Neural cell (in vitro differentiated cells): ENCODE results near the gene SAMD14. TPM values are rescaled to one million over a fixed set of nuclear protein-coding genes. Genes with fewer than 3 reads are reported as not detected.

Experiments
- H2AFZ ChIP-seq: fragments of 200-600, 300-800 bp; sonication (generic), shearing (Covaris generic); 2 replicates; pipeline ENCODE4 v1.6.0; 2014; ENCODE audit warnings: low read depth, mild to moderate bottlenecking, antibody characterized with exemption, low read length, moderate library complexity
- H3F3A ChIP-seq: fragments of 200-600 bp; shearing (Covaris generic); 2 replicates; pipeline ENCODE4 v1.6.1; 2016; ENCODE audit warnings: mild to moderate bottlenecking, moderate library complexity, mixed read lengths, antibody characterized with exemption, low read length; ENCODE audit not compliant: insufficient read depth, poor library complexity, severe bottlenecking
- H3K27ac ChIP-seq: fragments of 200-600, 300-800 bp; sonication (generic), shearing (Covaris generic); 2 replicates; pipeline ENCODE4 v1.5.1; 2014; ENCODE audit warnings: mild to moderate bottlenecking, low read length, moderate library complexity
- H3K27me3 ChIP-seq: fragments of 300-800, 200-600 bp; sonication (generic), shearing (Covaris generic); 2 replicates; pipeline ENCODE4 v1.6.0; 2014; ENCODE audit warnings: mild to moderate bottlenecking, low read depth, low read length, moderate library complexity; ENCODE audit not compliant: insufficient read depth
- H3K36me3 ChIP-seq: fragments of 300-800, 200-600 bp; sonication (generic), shearing (Covaris generic); 2 replicates; pipeline ENCODE4 v1.5.1; 2014; ENCODE audit warnings: mild to moderate bottlenecking, antibody characterized with exemption, low read length, moderate library complexity; ENCODE audit not compliant: insufficient read depth
- H3K4me2 ChIP-seq: fragments of 300-800, 200-600 bp; sonication (generic), shearing (Covaris generic); 2 replicates; pipeline ENCODE4 v1.6.0; 2014; ENCODE audit warnings: mild to moderate bottlenecking, low read length
- H3K4me3 ChIP-seq: fragments of 300-800, 200-600 bp; sonication (generic), shearing (Covaris generic); 2 replicates; pipeline ENCODE4 v1.5.1; 2014; ENCODE audit warnings: mild to moderate bottlenecking, low read length, moderate library complexity
- H3K79me2 ChIP-seq: fragments of 200-600 bp; shearing (Covaris generic); replicated peaks from 2 replicates; pipeline ENCODE4 v1.6.0; 2014; ENCODE audit warnings: mild to moderate bottlenecking, low read length, moderate library complexity; ENCODE audit not compliant: insufficient read depth
- H3K9ac ChIP-seq: fragments of 300-800, 200-600 bp; sonication (generic), shearing (Covaris generic); 2 replicates; pipeline ENCODE4 v1.6.1; 2016; ENCODE audit warnings: mild to moderate bottlenecking, low read length, mixed read lengths
- H3K9me2 ChIP-seq: fragments of 200-600 bp; shearing (Covaris generic); 2 replicates; pipeline ENCODE4 v1.6.1; 2016; ENCODE audit warnings: mild to moderate bottlenecking, low read length, mixed read lengths; ENCODE audit not compliant: insufficient read depth
- H3K9me3 ChIP-seq: fragments of 200-600, 300-800 bp; sonication (generic), shearing (Covaris generic); 2 replicates; pipeline ENCODE4 v1.6.1; 2016; ENCODE audit warnings: mild to moderate bottlenecking, mixed run types, low read length, moderate library complexity, mixed read lengths
- H4K20me1 ChIP-seq: fragments of 200-600 bp; shearing (Covaris generic); 2 replicates; pipeline ENCODE4 v1.6.1; 2016; ENCODE audit warnings: mild to moderate bottlenecking, mixed run types; ENCODE audit not compliant: insufficient read depth
- EP300 ChIP-seq: fragments of 450-650 bp; conservative IDR thresholded peaks from 2 replicates; pipeline ENCODE4 v1.6.1; 2014; ENCODE audit warnings: antibody characterized with exemption, mild to moderate bottlenecking, moderate library complexity; ENCODE audit not compliant: poor library complexity, severe bottlenecking
- EZH2 ChIP-seq: fragments of 200-600, 300-800 bp; shearing (Covaris generic), sonication (generic); IDR thresholded peaks from 2 replicates; pipeline ENCODE4 v1.6.1; 2014; ENCODE audit warnings: antibody characterized with exemption, low read length, borderline replicate concordance, mild to moderate bottlenecking; ENCODE audit not compliant: insufficient read depth, poor library complexity, severe bottlenecking
- MXI1 ChIP-seq: fragments of 450-650 bp; conservative IDR thresholded peaks from 2 replicates; pipeline ENCODE4 v1.6.1; 2014; ENCODE audit warnings: antibody characterized with exemption, mild to moderate bottlenecking; ENCODE audit not compliant: poor library complexity, severe bottlenecking
- POLR2AphosphoS5 ChIP-seq: IDR thresholded peaks from 2 replicates; pipeline ENCODE4 v1.6.1; 2012
- RAD21 ChIP-seq: fragments of 450-650 bp; conservative IDR thresholded peaks from 2 replicates; pipeline ENCODE4 v1.6.1; 2014; ENCODE audit warnings: antibody characterized with exemption, mild to moderate bottlenecking, moderate library complexity
- SMC3 ChIP-seq: fragments of 450-650 bp; conservative IDR thresholded peaks from 2 replicates; pipeline ENCODE4 v1.6.1; 2014; ENCODE audit warnings: antibody characterized with exemption, mild to moderate bottlenecking, moderate library complexity; ENCODE audit not compliant: poor library complexity
- TAF1 ChIP-seq: IDR thresholded peaks from 2 replicates; pipeline ENCODE4 v1.6.1; 2012; ENCODE audit warnings: low read depth
- polyA plus RNA-seq: library from polyadenylated mRNA; depleted of rRNA; stranded (reverse); fragments of >200 nt; gene quantifications from 2 replicates; pipeline ENCODE4 v1.2.3, GENCODE V29; 2014
- TF ChIP-seq, protein P1 (sequence below): fragments of 450-650 bp; IDR thresholded peaks from 2 replicates; pipeline ENCODE4 v1.5.1; 2014; ENCODE audit warnings: antibody characterized with exemption, mild to moderate bottlenecking, moderate library complexity; ENCODE audit not compliant: poor library complexity, severe bottlenecking
- TF ChIP-seq, protein P2 (sequence below): IDR thresholded peaks from 2 replicates; pipeline ENCODE4 v1.6.1; 2012; ENCODE audit warnings: borderline replicate concordance

Gene SAMD14
- polyA plus RNA-seq, 1 donor from 2014 or later: 105 TPM

DNA sequence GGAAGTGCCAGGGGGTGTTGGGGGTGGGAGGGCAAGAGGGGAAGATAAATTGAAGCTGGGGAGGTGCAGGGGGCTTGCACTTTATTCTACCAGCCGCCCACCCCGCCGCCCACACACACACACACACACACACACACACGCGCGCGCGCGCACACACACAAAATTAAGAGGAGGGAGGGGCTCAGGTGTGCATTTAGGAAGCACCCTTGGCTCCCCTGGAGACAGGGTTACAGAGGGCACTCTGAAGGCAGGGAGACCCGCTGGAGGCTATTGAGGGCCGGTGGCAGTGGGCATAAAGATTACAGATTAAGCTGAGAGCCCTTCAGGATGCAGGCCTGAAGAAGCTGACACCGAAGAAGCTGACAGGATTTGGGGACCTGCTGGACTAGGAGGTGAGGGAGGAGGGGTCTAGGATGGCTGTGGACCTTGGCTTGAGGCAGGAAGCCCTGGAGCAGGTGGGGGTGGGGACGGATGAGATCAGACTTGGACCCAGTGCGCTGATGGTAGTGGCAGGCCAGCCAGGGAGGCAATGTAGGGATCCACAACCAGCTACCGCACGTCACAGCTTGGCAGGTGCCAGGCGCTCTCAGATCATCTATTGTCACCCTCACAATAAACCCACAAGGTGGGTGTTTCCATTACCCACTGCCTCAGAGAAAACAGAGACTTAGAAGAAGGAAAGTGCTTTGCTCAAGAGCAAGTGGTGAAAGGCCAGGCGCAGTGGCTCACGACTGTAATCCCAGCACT, 772 bp upstream of the SAMD14 start:
- TF ChIP-seq RAD21 (no peak), EZH2 (no peak), EP300 (no peak), MXI1 (no peak), SMC3 (no peak), TAF1 (no peak), POLR2AphosphoS5 (no peak)
- TF ChIP-seq, protein P1, sequence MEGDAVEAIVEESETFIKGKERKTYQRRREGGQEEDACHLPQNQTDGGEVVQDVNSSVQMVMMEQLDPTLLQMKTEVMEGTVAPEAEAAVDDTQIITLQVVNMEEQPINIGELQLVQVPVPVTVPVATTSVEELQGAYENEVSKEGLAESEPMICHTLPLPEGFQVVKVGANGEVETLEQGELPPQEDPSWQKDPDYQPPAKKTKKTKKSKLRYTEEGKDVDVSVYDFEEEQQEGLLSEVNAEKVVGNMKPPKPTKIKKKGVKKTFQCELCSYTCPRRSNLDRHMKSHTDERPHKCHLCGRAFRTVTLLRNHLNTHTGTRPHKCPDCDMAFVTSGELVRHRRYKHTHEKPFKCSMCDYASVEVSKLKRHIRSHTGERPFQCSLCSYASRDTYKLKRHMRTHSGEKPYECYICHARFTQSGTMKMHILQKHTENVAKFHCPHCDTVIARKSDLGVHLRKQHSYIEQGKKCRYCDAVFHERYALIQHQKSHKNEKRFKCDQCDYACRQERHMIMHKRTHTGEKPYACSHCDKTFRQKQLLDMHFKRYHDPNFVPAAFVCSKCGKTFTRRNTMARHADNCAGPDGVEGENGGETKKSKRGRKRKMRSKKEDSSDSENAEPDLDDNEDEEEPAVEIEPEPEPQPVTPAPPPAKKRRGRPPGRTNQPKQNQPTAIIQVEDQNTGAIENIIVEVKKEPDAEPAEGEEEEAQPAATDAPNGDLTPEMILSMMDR: no peak
- TF ChIP-seq, protein P2, sequence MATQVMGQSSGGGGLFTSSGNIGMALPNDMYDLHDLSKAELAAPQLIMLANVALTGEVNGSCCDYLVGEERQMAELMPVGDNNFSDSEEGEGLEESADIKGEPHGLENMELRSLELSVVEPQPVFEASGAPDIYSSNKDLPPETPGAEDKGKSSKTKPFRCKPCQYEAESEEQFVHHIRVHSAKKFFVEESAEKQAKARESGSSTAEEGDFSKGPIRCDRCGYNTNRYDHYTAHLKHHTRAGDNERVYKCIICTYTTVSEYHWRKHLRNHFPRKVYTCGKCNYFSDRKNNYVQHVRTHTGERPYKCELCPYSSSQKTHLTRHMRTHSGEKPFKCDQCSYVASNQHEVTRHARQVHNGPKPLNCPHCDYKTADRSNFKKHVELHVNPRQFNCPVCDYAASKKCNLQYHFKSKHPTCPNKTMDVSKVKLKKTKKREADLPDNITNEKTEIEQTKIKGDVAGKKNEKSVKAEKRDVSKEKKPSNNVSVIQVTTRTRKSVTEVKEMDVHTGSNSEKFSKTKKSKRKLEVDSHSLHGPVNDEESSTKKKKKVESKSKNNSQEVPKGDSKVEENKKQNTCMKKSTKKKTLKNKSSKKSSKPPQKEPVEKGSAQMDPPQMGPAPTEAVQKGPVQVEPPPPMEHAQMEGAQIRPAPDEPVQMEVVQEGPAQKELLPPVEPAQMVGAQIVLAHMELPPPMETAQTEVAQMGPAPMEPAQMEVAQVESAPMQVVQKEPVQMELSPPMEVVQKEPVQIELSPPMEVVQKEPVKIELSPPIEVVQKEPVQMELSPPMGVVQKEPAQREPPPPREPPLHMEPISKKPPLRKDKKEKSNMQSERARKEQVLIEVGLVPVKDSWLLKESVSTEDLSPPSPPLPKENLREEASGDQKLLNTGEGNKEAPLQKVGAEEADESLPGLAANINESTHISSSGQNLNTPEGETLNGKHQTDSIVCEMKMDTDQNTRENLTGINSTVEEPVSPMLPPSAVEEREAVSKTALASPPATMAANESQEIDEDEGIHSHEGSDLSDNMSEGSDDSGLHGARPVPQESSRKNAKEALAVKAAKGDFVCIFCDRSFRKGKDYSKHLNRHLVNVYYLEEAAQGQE: no peak
- Histone ChIP-seq H3F3A (no peaks in the 10 kb centered on the region), H3K4me2 (peak overlapping the region; percentile 70), H3K9me2 (no peaks in the 10 kb centered on the region), H3K27ac (peak overlapping the region; percentile 92), H2AFZ (no peak overlapping the region), H3K36me3 (no peaks in the 10 kb centered on the region), H3K27me3 (no peaks in the 10 kb centered on the region), H4K20me1 (no peaks in the 10 kb centered on the region), H3K9ac (peak overlapping the region; percentile 99), H3K79me2 (peaks cover 17% of the 10 kb centered on the region), H3K4me3 (peak overlapping the region; percentile 94), H3K9me3 (no peaks in the 10 kb centered on the region)

DNA sequence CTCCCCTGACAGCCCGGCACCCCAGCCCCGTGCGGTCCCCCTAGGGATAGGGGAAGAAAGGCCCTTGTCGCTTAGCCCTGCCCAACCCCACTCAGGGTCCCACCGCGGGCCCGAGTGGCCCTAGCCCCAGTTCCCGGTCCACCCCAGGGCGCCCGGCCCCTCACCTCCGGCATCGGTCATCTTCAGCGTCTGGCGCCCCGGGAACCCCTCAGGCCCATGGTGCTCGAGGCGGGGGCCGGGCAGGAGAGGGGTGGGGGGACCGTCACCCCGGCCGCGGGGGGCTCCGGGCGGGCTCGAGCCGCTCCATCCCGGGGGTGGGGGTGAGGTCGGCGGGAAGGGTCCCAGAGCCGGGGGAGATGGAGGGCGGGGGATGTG, 620 bp downstream of the SAMD14 start:
- H3K27ac ChIP-seq: peak overlapping the region; percentile 95
- peak overlapping the region; percentile 14 for H2AFZ ChIP-seq
- peak overlapping the region; percentile 94 for H3K4me3 ChIP-seq
- H3K9ac ChIP-seq: peak overlapping the region; percentile 99
- no peaks in the 10 kb centered on the region for H3F3A ChIP-seq
- no peaks in the 10 kb centered on the region for H4K20me1 ChIP-seq
- H3K36me3 ChIP-seq: no peaks in the 10 kb centered on the region
- no peaks in the 10 kb centered on the region for H3K27me3 ChIP-seq
- no peak for TF ChIP-seq POLR2AphosphoS5
- no peak for TF ChIP-seq EP300
- TF ChIP-seq, protein P1: no peak
- TF ChIP-seq TAF1: no peak
- no peak for TF ChIP-seq SMC3
- no peak for TF ChIP-seq EZH2
- no peak for TF ChIP-seq RAD21
- no peak for TF ChIP-seq MXI1
- TF ChIP-seq, protein P2: no peak
- peaks cover 17% of the 10 kb centered on the region for H3K79me2 ChIP-seq
- H3K9me2 ChIP-seq: no peaks in the 10 kb centered on the region
- H3K9me3 ChIP-seq: no peaks in the 10 kb centered on the region
- no peak overlapping the region for H3K4me2 ChIP-seq
